Astrocyte of the spinal cord (primary cell): ENCODE data around the gene PRR12.

ENCODE experiments used
- DNase-seq: peaks from one replicate; pipeline ENCODE4 v3.0.0; 2011; ENCODE audit warnings: low read depth, low spot score
- H3K4me3 ChIP-seq: 2 replicates; pipeline ENCODE4 v1.5.1; 2011; ENCODE audit warnings: low read depth, mild to moderate bottlenecking, low read length, moderate library complexity
- in situ Hi-C: cut with HindIII; loops from 2 replicates; pipeline ENCODE4 v1.10.0; 2017; ENCODE audit warnings: low sequenced_read_pairs
- TF ChIP-seq, protein P1 (sequence below): IDR thresholded peaks from 2 replicates; pipeline ENCODE4 v1.5.1; 2012; ENCODE audit warnings: low read depth, mild to moderate bottlenecking, low read length, inconsistent platforms

Gene PRR12

GRCh38 chr19:49590071-49590970 lies 661 bp upstream of the PRR12 start:
- DNase-seq: peak; percentile 97
- peak overlapping the region; percentile 61 for H3K4me3 ChIP-seq
- in situ Hi-C loops: no loop called here
- TF ChIP-seq, protein P1, sequence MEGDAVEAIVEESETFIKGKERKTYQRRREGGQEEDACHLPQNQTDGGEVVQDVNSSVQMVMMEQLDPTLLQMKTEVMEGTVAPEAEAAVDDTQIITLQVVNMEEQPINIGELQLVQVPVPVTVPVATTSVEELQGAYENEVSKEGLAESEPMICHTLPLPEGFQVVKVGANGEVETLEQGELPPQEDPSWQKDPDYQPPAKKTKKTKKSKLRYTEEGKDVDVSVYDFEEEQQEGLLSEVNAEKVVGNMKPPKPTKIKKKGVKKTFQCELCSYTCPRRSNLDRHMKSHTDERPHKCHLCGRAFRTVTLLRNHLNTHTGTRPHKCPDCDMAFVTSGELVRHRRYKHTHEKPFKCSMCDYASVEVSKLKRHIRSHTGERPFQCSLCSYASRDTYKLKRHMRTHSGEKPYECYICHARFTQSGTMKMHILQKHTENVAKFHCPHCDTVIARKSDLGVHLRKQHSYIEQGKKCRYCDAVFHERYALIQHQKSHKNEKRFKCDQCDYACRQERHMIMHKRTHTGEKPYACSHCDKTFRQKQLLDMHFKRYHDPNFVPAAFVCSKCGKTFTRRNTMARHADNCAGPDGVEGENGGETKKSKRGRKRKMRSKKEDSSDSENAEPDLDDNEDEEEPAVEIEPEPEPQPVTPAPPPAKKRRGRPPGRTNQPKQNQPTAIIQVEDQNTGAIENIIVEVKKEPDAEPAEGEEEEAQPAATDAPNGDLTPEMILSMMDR: peak; percentile 12

DNA sequence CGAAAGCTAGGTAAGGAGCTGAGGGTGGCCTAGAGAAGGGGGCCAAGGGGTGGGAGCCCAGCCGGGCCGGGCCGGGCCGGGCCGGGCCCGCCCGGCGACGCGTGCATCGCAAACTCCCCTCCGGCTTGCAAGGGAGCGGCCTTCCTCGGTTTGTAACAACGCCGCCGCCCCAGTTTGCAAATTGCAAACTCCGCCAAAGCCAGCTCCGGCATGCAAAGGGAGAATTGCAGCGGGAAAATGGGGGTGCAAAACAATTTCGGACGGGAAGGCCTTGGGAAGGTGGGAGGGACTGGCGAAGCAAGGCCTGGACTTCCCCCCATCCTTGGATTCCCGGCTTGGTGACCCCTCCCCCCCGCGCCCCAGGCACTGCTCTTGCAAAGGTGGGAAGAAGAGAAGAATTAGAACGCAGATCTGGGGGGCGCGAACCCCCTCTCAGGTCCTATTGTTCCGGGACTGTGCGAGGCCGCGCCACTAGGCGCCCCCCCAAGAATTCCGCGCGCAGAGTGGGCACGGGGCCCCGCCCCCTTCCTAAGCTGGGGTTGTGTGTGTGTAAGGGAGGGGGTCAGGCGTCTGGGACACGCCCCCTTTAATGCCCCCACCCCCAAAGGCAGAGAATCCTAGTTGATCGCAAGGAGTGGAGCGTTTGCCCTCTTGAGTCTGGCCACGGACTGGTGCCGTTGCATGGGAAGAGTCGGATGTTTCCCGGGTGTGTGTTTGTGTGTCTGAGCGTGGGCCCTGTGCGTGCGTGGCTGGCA lies 926 bp downstream of the PRR12 start:
- DNase-seq: peak; percentile 45
- TF ChIP-seq, protein P1: no peak
- in situ Hi-C loops: no loop called here
- H3K4me3 ChIP-seq: peak overlapping the region; percentile 82

GRCh38 chr19:49592486-49593232 lies 1.7 kb downstream of the PRR12 start:
- H3K4me3 ChIP-seq: peak overlapping the region; percentile 82
- TF ChIP-seq, protein P1: no peak
- DNase-seq: no peak
- in situ Hi-C loops: no loop called here

DNA sequence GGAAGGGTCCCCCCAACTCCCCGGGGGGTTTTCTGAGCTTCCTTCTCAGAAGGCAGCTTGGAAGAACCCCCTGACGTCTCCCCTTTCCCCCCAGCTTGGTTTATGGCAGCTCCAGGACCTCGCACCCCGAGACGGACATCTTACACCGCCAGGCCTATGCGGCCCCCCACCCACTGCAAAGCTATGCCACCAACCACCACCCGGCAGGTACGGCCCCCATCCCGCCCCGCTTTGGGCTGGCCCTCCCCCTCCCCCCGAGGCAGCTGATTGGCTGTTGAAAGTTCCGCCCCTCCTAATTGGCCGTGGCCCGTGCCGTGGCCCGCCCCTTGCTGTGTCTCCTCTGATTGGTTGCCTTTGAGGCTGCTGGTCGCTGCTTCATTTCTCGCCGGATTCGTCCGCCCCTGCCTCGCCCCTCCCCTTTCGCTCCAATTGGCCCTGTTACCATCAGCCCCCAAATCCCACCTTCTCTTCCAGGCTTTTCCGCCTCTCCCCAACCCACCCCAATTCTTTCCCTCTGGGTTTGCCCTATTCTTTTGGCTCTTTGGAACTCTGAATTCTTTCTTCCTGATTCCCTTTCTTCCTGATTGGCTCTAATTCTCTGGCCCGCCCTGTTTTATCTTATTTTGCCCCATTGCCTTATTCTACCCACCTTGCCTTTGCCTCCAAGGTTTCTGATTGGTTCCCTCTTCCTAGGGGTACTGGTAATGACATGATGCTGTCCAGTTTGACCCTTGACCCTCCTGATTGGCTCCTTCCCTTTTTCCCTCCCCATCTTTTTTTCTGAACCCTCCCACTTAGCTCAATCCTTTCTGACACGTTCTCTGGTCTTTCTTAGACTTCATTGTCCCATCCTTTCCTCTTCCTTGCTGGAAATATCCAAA lies 2.5 kb downstream of the PRR12 start:
- H3K4me3 ChIP-seq: peak overlapping the region; percentile 82
- in situ Hi-C loops: no loop called here
- DNase-seq: peak; percentile 91
- TF ChIP-seq, protein P1: no peak

GRCh38 chr19:49594157-49594992 lies 3.4 kb downstream of the PRR12 start:
- DNase-seq: no peak
- TF ChIP-seq, protein P1: no peak
- no peak overlapping the region for H3K4me3 ChIP-seq
- in situ Hi-C loops: no loop called here
